HG02852 (cell line): ENCODE results near the gene STMP1.
"Not testable (repeated sequence)": the region's sequence is repeated elsewhere in the genome, so short reads cannot be mapped to it uniquely, and the experiment has no call there.

Experiments used
- ATAC-seq: cut with Tn5 transposase; IDR thresholded peaks from one replicate; pipeline ENCODE4 v1.9.1; 2021; ENCODE audit warnings: mild to moderate bottlenecking, moderate library complexity; ENCODE audit not compliant: unreplicated experiment

STMP1 gene

GRCh38 chr7:135662373-135663114, at the start of gene STMP1:
TSS of gene STMP1 (plus strand) at chr7:135662514.
- ATAC-seq: peak; percentile 89

DNA sequence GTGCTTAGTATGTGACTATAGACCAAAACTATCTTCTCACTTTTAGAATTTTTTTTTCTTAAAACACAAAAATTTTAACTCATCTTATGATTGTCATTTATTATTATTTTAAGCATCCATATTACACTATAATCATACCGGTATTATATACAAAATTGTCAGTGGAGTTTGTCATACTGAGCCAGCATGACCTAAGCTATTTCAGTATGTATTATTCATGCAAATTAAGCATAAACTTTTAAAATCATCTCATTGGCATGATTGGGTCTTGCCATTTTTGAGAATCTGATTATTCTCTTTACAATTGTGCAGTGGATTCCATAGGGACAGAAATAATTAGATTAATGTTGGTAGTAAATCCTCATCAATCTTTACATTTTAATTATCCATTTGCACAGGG, 46.2 kb upstream of the STMP1 start:
- ATAC-seq: no peak

- ATAC-seq: no peak
Measured at GRCh38 chr7:135617781-135618180, 44.5 kb upstream of the STMP1 start.

DNA sequence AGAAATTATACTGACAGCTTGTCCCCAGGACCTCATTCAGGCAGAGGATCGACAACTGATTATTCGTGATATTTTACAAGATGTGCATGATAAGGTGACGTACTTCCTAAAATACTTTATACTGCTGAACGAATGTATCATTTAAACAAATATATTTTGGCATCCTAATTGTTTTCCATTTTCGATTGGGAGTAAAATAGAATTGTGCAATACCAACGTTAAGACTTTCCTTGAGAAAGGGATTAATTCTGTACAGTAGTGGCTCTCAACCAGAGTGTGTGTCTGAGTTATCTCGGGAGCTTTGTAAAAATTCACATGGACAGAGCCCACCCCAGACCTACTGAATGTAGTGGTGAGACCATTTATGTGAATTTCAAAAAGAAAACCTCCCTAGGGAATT, 43.8 kb upstream of the STMP1 start:
- ATAC-seq: no peak

DNA sequence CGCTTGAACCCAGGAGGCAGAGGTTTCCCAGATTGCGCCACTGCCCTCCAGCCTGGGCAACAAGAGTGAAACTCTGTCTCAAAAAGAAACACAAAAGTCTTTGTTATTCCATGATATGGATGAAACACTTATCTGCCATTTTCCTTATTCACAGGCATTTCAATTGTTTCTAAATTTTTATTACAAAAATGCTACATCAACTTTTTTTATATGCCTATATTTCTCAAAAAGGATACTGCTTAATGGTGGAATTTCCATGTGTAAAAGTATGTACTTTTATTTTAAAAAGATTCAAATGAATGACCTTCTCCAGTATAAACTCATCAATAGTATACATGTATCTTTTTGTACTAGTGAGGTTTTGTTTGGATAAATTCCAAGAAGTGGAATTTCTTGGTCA, 41.9 kb upstream of the STMP1 start:
- no peak for ATAC-seq

- ATAC-seq: no peak
Measured at GRCh38 chr7:135620980-135621850, 41.1 kb upstream of the STMP1 start.

DNA sequence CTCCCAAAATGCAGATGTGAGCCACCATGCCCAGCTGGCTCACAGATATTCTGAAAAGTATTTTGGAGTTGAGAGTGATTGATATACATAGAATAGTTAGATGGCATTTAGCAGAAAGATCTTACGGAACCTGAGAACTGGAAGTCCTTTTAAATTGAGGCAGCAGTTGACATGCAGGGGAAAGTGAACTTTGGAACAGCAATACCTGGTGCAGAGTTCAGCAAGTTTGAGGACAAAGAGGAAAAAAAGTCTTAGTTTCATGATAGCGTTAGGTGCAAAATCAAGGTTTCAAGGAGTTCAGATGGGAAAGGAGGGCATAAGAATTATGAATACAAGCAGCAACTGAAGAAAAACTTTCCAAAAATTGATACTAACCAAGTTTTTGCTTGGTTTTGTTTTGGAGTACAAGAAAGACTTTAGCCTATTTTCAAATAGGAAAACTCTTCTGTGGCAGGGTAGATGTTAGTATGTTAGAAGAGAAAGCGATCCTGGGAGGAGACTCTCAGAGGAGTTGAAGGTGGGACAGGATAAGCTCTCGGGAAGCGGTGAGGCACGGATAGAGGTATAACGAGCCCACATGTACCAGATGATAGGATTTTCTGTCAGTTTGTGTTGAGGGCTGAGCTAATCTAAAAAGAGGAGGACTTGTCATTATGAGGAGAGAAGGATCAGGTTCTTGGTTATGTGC, 28.0 kb upstream of the STMP1 start:
- ATAC-seq: no peak

- not testable (repeated sequence) for ATAC-seq
Measured at GRCh38 chr7:135639690-135640089, 22.6 kb upstream of the STMP1 start.

- ATAC-seq: no peak
Measured at GRCh38 chr7:135644154-135644553, 18.2 kb upstream of the STMP1 start.

DNA sequence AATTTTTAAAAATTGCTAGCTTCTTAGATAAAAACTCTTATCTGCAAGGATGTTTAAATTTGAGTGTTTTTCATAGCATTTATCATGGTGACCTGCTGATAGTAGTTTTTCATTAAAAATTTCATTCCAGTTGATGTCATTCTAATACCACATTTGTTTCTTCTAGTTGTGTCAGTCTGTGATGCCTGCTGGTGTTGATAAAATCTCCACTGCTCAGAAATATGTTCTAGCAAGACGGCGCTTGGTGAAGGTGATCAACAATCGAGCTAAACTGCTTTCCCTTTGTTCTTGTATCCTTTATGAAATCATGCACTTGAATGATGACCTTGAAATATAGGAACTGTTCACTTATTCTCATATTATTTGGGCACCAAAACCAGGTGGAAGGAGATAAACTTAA, 17.6 kb upstream of the STMP1 start:
- no peak for ATAC-seq

GRCh38 chr7:135645296-135645904, 16.9 kb upstream of the STMP1 start:
- no peak for ATAC-seq

DNA sequence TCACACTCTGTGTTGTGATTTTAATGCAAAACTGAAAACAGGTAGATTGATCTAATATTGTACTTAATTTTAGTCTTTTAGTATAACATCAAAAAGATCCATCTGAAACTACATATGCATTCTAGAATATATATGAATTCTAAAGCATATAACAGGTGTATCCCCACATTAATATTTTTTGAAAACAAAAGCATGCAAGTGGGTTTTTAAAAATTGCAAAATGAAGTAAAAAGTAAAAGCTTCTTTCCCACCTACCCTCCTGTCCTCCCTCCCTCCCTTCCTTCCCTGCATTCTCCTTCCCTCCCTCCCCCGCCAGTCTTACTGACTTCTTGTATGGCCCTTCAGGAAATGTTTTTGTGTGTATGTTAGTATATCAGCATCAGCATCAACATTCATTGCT, 14.6 kb upstream of the STMP1 start:
- ATAC-seq: no peak

GRCh38 chr7:135648235-135648634, 14.1 kb upstream of the STMP1 start:
- ATAC-seq: no peak

DNA sequence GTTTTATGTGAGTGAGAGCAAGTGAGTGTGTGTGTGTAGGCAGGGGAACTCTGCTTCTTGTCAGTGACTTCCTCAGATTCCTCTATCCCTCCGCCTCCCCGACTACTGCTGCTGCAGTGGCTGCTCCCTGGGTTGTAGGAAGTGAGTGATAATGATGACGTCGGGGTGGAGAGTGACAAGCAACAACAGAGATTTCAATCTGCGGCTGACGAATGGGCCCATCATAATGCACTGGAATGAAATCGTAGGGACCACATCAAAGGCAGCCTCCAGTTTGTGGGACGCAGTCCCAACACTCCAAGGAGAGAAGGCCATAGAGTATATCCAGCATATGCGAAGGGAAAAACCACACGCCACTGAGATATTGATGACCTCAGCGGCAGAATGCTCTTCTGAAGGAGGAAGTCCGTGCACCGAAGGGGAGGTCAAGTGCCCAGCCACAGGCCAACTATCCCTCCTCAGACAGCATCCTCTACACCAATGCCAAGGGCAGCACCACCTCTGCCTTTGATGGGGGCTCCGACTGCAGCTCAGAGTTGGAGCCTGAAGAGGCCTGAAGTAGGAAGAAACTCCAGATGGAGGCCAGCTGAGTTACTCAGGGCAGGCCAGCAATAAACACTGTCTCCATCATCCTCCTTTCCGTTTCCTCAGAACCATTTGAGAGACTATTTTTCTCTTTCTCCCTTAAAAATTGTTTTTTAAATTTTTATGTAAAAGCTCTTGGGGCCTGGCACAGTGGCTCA, 11.3 kb upstream of the STMP1 start:
- no peak for ATAC-seq

GRCh38 chr7:135653340-135654080, 8.8 kb upstream of the STMP1 start:
- no peak for ATAC-seq

GRCh38 chr7:135658564-135658963, 3.8 kb upstream of the STMP1 start:
- no peak for ATAC-seq

GRCh38 chr7:135659159-135659846, 3.0 kb upstream of the STMP1 start:
- ATAC-seq: no peak

DNA sequence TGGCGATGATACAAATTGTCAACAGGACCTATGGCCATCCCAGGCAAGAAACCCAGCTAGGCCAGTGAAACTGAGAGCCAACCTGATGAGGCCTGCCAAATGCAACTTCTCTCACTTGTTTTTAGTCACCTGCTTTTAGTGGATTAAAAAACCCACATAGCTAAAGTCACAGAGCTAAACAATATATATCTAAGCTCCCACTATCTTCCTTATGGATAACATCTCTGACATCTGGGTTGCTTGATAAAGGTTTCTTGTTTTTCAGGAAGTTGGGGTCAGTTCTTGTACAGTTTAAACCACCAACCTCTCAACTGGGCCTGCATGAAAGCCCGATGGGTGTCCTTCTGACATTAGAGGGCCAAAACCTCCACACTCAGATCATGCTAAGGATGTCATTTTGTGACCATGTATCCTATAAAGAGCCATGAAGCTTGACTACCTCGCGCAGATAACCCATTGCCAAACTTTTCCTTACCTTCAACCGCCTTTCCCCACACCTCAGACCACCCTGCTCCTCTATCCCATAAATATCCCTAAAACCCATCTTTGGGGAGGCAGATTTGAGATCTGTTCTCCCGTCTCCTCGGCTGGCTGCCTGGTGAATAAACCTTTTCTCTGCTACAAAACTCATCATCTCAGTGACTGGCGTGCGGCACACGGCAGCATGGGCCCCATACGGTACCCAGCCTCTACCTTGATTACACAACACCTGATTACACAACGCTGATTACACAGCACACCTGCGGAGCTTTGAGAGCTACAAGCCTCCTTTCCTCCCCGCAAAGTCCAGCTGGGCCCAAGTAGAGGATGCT, 797 bp upstream of the STMP1 start:
- no peak for ATAC-seq

DNA sequence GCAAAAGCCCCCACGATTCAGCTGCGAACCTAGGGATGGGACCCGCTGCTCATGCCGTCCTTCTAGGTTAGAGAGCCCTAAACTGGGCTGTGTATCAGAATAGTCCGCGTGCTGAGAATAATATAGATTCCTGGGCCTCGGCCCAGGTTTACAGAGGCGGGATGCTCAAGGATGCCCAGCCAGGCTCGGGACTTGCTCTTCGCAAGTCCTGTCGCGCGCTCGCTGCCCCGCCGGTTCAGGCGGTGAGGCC, 266 bp upstream of the STMP1 start:
- ATAC-seq: peak; percentile 26
